ENCODE measurements around the gene ESR2.

DNA sequence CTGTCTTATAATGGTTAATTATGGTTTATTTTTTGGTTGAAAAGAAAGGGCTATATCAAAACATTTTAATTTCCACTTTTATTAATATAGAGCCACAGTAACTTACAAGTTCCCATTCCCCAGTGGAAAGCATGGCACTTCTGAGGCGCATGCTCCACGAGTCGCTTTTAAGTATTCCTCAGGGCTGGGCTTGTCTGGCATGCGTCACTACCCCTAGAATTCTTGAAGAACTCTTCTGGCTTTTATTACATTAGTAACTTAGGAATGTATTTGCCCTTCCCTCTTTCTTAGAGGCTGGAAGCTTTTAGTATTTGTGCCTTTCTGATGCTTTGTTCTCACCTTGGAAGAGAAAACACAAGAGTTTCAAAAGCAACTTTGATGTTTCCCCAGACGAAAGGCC, 81.1 kb downstream of the ESR2 start:
- TF ChIP-seq, protein P1, sequence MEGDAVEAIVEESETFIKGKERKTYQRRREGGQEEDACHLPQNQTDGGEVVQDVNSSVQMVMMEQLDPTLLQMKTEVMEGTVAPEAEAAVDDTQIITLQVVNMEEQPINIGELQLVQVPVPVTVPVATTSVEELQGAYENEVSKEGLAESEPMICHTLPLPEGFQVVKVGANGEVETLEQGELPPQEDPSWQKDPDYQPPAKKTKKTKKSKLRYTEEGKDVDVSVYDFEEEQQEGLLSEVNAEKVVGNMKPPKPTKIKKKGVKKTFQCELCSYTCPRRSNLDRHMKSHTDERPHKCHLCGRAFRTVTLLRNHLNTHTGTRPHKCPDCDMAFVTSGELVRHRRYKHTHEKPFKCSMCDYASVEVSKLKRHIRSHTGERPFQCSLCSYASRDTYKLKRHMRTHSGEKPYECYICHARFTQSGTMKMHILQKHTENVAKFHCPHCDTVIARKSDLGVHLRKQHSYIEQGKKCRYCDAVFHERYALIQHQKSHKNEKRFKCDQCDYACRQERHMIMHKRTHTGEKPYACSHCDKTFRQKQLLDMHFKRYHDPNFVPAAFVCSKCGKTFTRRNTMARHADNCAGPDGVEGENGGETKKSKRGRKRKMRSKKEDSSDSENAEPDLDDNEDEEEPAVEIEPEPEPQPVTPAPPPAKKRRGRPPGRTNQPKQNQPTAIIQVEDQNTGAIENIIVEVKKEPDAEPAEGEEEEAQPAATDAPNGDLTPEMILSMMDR (IDR thresholded peaks at IDR 0.05): no peak
- TF ChIP-seq POLR2AphosphoS5 (IDR thresholded peaks at IDR 0.05): no peak
- TF ChIP-seq POLR2A (IDR thresholded peaks at IDR 0.05): no peak

All from transverse colon (tissue), 4 donors.